ENCODE results near the gene FARS2.
A peak's percentile ranks its signal among the peaks of the same experiment; 100 is the strongest.

The FARS2 gene

GRCh38 chr6:5287205-5287965 is 26.1 kb downstream of the FARS2 start:
- no peak for DNase-seq

DNA sequence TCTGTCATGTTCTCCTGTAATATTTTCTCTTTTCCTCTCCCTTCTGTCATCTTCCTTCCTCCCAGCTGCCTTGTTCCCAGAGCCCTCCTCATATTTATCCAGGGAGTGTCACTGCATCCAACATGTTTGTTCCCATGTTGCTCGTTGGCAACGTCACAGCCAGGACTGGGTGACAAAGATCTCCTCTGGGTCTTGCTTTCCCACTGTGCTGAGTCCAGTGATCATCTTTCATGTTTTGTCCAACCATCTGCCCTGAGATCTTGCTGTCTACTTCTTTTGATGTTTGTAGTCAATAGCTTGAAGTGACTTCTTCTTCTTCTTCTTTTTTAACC is 26.6 kb downstream of the FARS2 start:
- no peak for DNase-seq

GRCh38 chr6:5290097-5290496 is 28.8 kb downstream of the FARS2 start:
- no peak for DNase-seq

DNA sequence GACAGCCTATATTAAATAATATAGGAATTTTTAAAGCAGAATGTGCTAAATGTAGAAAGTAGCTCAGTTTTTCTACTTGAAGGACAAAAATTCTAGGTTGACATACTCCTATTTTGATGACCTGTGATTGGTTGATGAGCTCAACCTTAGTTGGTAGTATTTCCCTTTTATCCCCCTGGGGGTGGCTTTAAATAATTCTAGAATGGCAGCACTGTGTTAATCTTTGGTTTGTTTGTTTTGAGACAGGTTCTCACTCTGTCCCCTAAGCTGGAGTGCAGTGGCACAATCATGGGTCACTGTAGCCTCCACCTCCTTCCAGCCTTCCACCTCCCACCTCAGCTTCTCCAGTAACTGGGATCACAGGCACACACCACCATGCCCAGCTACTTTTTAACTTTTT is 29.2 kb downstream of the FARS2 start:
- DNase-seq, result no peak

DNA sequence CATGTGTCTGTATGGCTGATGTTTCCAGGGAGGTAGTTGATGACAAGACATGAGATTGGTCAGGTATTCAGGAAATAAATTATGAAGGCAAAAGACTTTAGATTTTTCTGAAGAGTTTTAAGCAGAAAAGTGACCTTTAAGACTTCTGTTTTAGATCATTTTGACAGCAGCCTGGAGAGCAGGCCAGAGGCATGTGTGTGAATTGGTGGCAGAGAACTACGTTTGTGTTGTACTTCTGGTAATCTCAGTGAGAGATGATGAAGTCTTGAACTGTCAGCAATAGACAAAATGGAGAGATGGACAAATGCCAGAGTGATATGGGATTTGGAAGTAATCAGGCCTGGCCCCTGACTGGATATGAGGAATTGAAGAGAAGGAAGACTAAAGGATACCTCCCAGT is 30.8 kb downstream of the FARS2 start:
- DNase-seq, result no peak

DNA sequence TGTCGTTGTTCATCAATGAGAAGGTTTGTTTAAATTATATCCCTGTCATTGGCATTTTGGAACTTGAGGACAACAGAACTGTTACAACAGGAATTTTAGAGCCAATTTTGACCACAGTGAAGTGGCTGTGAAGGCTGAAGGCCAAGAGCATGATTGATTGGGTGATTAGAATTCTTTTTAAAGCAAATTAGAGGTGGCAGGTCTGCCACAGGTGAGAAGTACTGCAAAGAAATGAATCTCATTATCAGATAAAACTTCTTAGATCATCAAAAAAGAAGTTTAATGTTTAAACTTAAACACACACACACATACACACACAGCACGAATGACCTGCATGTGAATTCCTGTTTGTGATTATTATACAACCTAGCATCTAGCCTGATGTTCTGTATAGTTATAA is 32.4 kb downstream of the FARS2 start:
- no peak for DNase-seq

GRCh38 chr6:5294392-5295211 is 33.3 kb downstream of the FARS2 start:
- DNase-seq, result no peak

DNA sequence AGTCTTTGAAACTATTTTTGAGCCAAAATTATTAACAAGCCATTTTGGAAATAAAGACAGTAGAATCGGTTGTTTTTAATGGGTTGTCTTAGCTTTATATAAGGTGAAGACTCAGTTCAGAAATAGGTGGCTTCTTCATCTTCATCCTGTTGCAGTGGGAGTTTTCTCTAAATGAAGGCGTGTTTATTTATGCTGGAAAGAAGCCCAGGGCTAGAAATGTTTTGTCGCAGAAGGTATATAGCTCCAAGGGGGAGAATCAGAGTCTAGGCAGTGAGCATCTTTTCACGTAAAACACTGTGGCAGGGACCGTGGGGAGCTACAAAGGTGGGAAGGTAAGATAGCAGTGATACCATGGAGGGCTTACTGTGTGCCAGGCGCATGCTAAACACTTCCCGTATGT is 34.3 kb downstream of the FARS2 start:
- DNase-seq, result no peak

DNA sequence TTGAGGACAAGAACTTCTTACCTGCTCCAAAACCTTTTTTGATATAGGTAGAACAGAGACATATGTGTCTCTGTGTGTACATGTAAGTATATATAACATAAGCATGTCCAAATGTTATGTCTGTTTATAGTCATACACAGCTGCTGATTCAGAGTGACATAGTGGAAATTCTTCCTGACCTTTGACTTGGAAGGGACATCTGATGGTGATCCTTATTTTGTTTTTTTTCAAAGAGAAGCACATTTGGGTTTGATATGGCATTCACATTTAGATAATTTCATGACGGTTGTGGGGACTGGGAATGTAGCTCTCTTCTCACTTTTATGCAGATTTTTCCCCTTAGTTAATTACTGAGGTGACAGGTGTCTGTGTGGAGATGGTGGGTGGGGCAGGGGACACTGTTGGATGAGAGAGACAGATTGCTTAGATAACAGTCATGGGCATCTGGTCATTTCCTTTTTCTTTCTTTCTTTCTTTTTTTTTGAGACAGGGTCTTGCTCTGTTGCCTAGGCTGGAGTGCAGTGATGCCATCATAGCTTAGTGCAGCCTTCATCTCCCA is 39.0 kb downstream of the FARS2 start:
- no peak for DNase-seq

GRCh38 chr6:5302220-5302946 is 41.1 kb downstream of the FARS2 start:
- DNase-seq, result no peak

GRCh38 chr6:5302995-5303622 is 41.8 kb downstream of the FARS2 start:
- peak in 4 of 51 donors; percentile 3 to 7 (median 4) for DNase-seq

- no peak for DNase-seq
Measured at GRCh38 chr6:5303682-5304081, 42.4 kb downstream of the FARS2 start.

GRCh38 chr6:5305968-5306626 is 44.8 kb downstream of the FARS2 start:
- DNase-seq, result no peak

- no peak for DNase-seq
Measured at GRCh38 chr6:5307058-5307457, 45.7 kb downstream of the FARS2 start.

- DNase-seq, result no peak
Measured at GRCh38 chr6:5308066-5308465, 46.8 kb downstream of the FARS2 start.

- no peak for DNase-seq
Measured at GRCh38 chr6:5314191-5314865, 53.0 kb downstream of the FARS2 start.

- DNase-seq, result peak in 1 of 51 donors; percentile 8
Measured at GRCh38 chr6:5315881-5316280, 54.6 kb downstream of the FARS2 start.

- DNase-seq, result no peak
Measured at GRCh38 chr6:5316951-5317350, 55.6 kb downstream of the FARS2 start.

DNA sequence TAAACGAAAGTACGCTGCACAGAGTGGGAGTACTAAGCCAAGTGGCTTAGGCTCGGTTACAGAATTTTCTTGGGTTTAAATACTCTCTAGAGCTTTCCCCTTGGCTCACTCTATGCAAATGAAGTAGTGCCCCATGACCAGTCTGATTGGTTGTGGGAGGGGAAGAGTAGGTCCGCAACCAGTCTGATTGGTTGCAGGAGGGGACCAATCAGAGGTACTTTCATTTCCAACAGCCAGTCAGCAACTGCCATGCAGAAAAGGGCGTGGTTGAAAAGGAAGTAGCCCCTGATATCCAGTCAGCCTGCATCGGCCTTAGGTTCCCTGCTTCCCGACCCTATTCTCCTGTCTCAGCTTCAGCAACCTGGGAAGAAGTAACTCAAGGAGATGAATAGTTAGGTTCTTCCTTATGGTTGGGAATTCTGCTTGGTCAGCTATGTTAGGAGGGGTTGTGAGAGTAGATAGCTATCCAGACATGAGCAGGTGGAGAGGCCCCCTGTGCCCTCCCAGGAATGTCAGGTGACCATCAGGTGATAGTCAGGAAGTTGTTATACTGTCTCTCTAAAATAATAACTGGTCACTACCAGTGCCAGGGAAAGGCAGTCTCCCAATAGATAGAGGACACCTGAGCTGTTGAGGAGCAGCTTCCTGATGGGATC is 57.4 kb downstream of the FARS2 start:
- no peak for DNase-seq

- no peak for DNase-seq
Measured at GRCh38 chr6:5323979-5324378, 62.7 kb downstream of the FARS2 start.
